GM21360 (cell line): ENCODE measurements around the gene ZNF609.
A peak's percentile ranks its signal among the peaks of the same experiment; 100 is the strongest.

Experiments used
- ATAC-seq: cut with Tn5 transposase; IDR thresholded peaks from one replicate; pipeline ENCODE4 v1.9.1; 2021; ENCODE audit warnings: mild to moderate bottlenecking, moderate library complexity; ENCODE audit not compliant: unreplicated experiment

Gene ZNF609

GRCh38 chr15:64535460-64536243, 75.3 kb downstream of the ZNF609 start:
- ATAC-seq, result no peak

GRCh38 chr15:64536244-64536836, 76.0 kb downstream of the ZNF609 start:
- ATAC-seq, result no peak

GRCh38 chr15:64542091-64542490, 81.7 kb downstream of the ZNF609 start:
- no peak for ATAC-seq

GRCh38 chr15:64544450-64544849, 84.1 kb downstream of the ZNF609 start:
- ATAC-seq, result no peak

GRCh38 chr15:64547275-64547674, 86.9 kb downstream of the ZNF609 start:
- no peak for ATAC-seq

- no peak for ATAC-seq
Measured at GRCh38 chr15:64548235-64548634, 87.9 kb downstream of the ZNF609 start.

- no peak for ATAC-seq
Measured at GRCh38 chr15:64549860-64550259, 89.5 kb downstream of the ZNF609 start.

- no peak for ATAC-seq
Measured at GRCh38 chr15:64552281-64552948, 92.0 kb downstream of the ZNF609 start.

- ATAC-seq, result no peak
Measured at GRCh38 chr15:64558460-64559179, 98.2 kb downstream of the ZNF609 start.

- no peak for ATAC-seq
Measured at GRCh38 chr15:64559243-64559642, 98.9 kb downstream of the ZNF609 start.

- no peak for ATAC-seq
Measured at GRCh38 chr15:64560501-64560900, 100.1 kb downstream of the ZNF609 start.

GRCh38 chr15:64560998-64561397, 100.6 kb downstream of the ZNF609 start:
- no peak for ATAC-seq

GRCh38 chr15:64562003-64562640, 101.7 kb downstream of the ZNF609 start:
- no peak for ATAC-seq

GRCh38 chr15:64566102-64566501, 105.7 kb downstream of the ZNF609 start:
- ATAC-seq, result no peak

GRCh38 chr15:64566629-64567427, 106.5 kb downstream of the ZNF609 start:
- ATAC-seq, result no peak

GRCh38 chr15:64568765-64569164, 108.4 kb downstream of the ZNF609 start:
- no peak for ATAC-seq

GRCh38 chr15:64571857-64572291, 111.5 kb downstream of the ZNF609 start:
- ATAC-seq, result peak; percentile 56

GRCh38 chr15:64572856-64573255, 112.5 kb downstream of the ZNF609 start:
- ATAC-seq, result no peak

GRCh38 chr15:64574301-64575017, 114.1 kb downstream of the ZNF609 start:
- no peak for ATAC-seq
